Trophoblast cell (in vitro differentiated cells and primary cell): ENCODE results near the gene PPDPF.

Experiments
- DNase-seq, 2 donors: peaks; one replicate each; pipeline ENCODE4 v3.0.0-alpha.2; 2016
- H2AFZ ChIP-seq: 2 replicates; pipeline ENCODE4 v1.6.1; 2013; ENCODE audit warnings: low read length, moderate library complexity, mild to moderate bottlenecking; ENCODE audit not compliant: insufficient read depth, poor library complexity
- H2AK5ac ChIP-seq: 2 replicates; pipeline ENCODE4 v1.6.1; 2013; ENCODE audit warnings: mild to moderate bottlenecking, low read length
- H2BK120ac ChIP-seq: 2 replicates; pipeline ENCODE4 v1.6.1; 2013; ENCODE audit warnings: low read length, mild to moderate bottlenecking, moderate library complexity; ENCODE audit not compliant: insufficient read depth, poor library complexity
- H2BK12ac ChIP-seq: 2 replicates; pipeline ENCODE4 v1.6.1; 2013; ENCODE audit warnings: mild to moderate bottlenecking, low read length, moderate library complexity
- H2BK5ac ChIP-seq: 2 replicates; pipeline ENCODE4 v1.6.1; 2013; ENCODE audit warnings: low read length, low read depth, moderate library complexity, mild to moderate bottlenecking; ENCODE audit not compliant: poor library complexity
- H3K14ac ChIP-seq: 2 replicates; pipeline ENCODE4 v1.6.1; 2013; ENCODE audit warnings: mild to moderate bottlenecking, low read length
- H3K18ac ChIP-seq: 2 replicates; pipeline ENCODE4 v1.6.1; 2013; ENCODE audit warnings: mild to moderate bottlenecking, low read length
- H3K23ac ChIP-seq: 2 replicates; pipeline ENCODE4 v1.6.1; 2013; ENCODE audit warnings: low read length
- H3K27ac ChIP-seq: 2 replicates; pipeline ENCODE4 v1.5.1; 2013; ENCODE audit warnings: low read depth, mild to moderate bottlenecking, inconsistent platforms, low read length, moderate library complexity
- H3K27me3 ChIP-seq: 2 replicates; pipeline ENCODE4 v1.6.1; 2013; ENCODE audit warnings: inconsistent platforms, mild to moderate bottlenecking, low read length, moderate library complexity; ENCODE audit not compliant: insufficient read depth
- H3K36me3 ChIP-seq, 2 experiments: 1 replicate in 1 of 2; 2 replicates in 1 of 2; pipeline ENCODE4 v1.6.1; 2013; ENCODE audit warnings: low read length in 2 of 2, mild to moderate bottlenecking in 2 of 2, moderate library complexity in 1 of 2; ENCODE audit not compliant: insufficient read depth in 2 of 2, control insufficient read depth in 1 of 2
- H3K4ac ChIP-seq: 2 replicates; pipeline ENCODE4 v1.6.1; 2013; ENCODE audit warnings: low read depth, mild to moderate bottlenecking, low read length, moderate library complexity
- H3K4me1 ChIP-seq, 2 experiments: 1 replicate in 1 of 2; 2 replicates in 1 of 2; pipeline ENCODE4 v1.6.1; 2013; ENCODE audit warnings: low read length in 2 of 2, mild to moderate bottlenecking in 2 of 2, moderate library complexity in 1 of 2; ENCODE audit not compliant: insufficient read depth in 2 of 2, control insufficient read depth in 1 of 2
- H3K4me2 ChIP-seq: 2 replicates; pipeline ENCODE4 v1.6.1; 2013; ENCODE audit warnings: inconsistent platforms, mild to moderate bottlenecking, low read length, moderate library complexity
- H3K4me3 ChIP-seq: 2 replicates; pipeline ENCODE4 v1.5.1; 2013; ENCODE audit warnings: mild to moderate bottlenecking, low read depth, low read length, inconsistent platforms
- H3K79me1 ChIP-seq: one replicate; pipeline ENCODE4 v1.6.1; 2013; ENCODE audit warnings: low read length
- H3K79me2 ChIP-seq: 2 replicates; pipeline ENCODE4 v1.6.1; 2013; ENCODE audit warnings: low read length, mild to moderate bottlenecking; ENCODE audit not compliant: control insufficient read depth, insufficient read depth, poor library complexity
- H3K9ac ChIP-seq: 2 replicates; pipeline ENCODE4 v1.6.1; 2013; ENCODE audit warnings: mild to moderate bottlenecking, low read length
- H3K9me3 ChIP-seq: 2 replicates; pipeline ENCODE4 v1.6.1; 2013; ENCODE audit warnings: low read depth, mild to moderate bottlenecking, control low read depth, inconsistent platforms, low read length; ENCODE audit not compliant: insufficient read depth
- H4K12ac ChIP-seq: 2 replicates; pipeline ENCODE4 v1.6.1; 2013; ENCODE audit warnings: low read depth, mild to moderate bottlenecking, low read length, moderate library complexity
- H4K8ac ChIP-seq: 2 replicates; pipeline ENCODE4 v1.6.1; 2013; ENCODE audit warnings: low read depth, mild to moderate bottlenecking, low read length, moderate library complexity
- H4K91ac ChIP-seq: one replicate; pipeline ENCODE4 v1.6.1; 2013; ENCODE audit warnings: low read depth, mild to moderate bottlenecking, low read length, moderate library complexity
- whole genome bisulfite sequencing: extraction: QIAGEN DNeasy Blood & Tissue Kit; methylation state at CpG from one replicate; pipeline ENCODE4 v1.1.7; 2013; ENCODE audit warnings: missing lambda C conversion rate; ENCODE audit not compliant: insufficient read length, insufficient coverage; ENCODE audit errors: extremely low coverage; 5-methylcytosine and 5-hydroxymethylcytosine counted together

The PPDPF gene

GRCh38 chr20:63533388-63533787 lies 12.8 kb downstream of the PPDPF start:
- no peak overlapping the region for H2BK120ac ChIP-seq
- no peak overlapping the region for H2AK5ac ChIP-seq
- H3K18ac ChIP-seq: no peak overlapping the region
- no peak for DNase-seq
- no peak overlapping the region for H4K8ac ChIP-seq
- H3K9ac ChIP-seq: no peak overlapping the region
- no peak overlapping the region for H3K14ac ChIP-seq
- WGBS: no CpG with 5 or more reads among the region's 14 CpGs
- no peak overlapping the region for H4K91ac ChIP-seq
- H3K9me3 ChIP-seq: peaks cover 2% of the 10 kb centered on the region
- no peak overlapping the region for H3K4me2 ChIP-seq
- no peaks in the 10 kb centered on the region for H3K79me1 ChIP-seq
- H2BK12ac ChIP-seq: no peak overlapping the region
- H3K4ac ChIP-seq: no peak overlapping the region
- H3K4me1 ChIP-seq: peaks cover 0 to 2% of the 10 kb centered on the region in 2 experiments
- no peaks in the 10 kb centered on the region for H3K27me3 ChIP-seq
- no peak overlapping the region for H3K27ac ChIP-seq
- no peak overlapping the region for H4K12ac ChIP-seq
- H3K79me2 ChIP-seq: no peaks in the 10 kb centered on the region
- H3K4me3 ChIP-seq: no peak overlapping the region
- no peak overlapping the region for H2AFZ ChIP-seq
- H2BK5ac ChIP-seq: no peak overlapping the region
- no peaks in the 10 kb centered on the region for H3K36me3 ChIP-seq
- H3K23ac ChIP-seq: no peak overlapping the region

- Histone ChIP-seq H2BK120ac (no peak overlapping the region), H3K79me2 (no peaks in the 10 kb centered on the region), H3K9ac (no peak overlapping the region), H3K36me3 (no peaks in the 10 kb centered on the region), H4K91ac (no peak overlapping the region), H3K4me1 (peaks cover 0 to 2% of the 10 kb centered on the region in 2 experiments), H3K4me3 (no peak overlapping the region), H3K27me3 (no peaks in the 10 kb centered on the region), H3K79me1 (no peaks in the 10 kb centered on the region), H2AFZ (no peak overlapping the region), H4K12ac (no peak overlapping the region), H2BK5ac (no peak overlapping the region), H3K14ac (no peak overlapping the region), H3K9me3 (peaks cover 2% of the 10 kb centered on the region), H3K18ac (no peak overlapping the region), H3K4ac (no peak overlapping the region), H3K23ac (no peak overlapping the region), H2BK12ac (no peak overlapping the region), H3K27ac (no peak overlapping the region), H2AK5ac (no peak overlapping the region), H4K8ac (no peak overlapping the region), H3K4me2 (no peak overlapping the region)
- WGBS: no CpG with 5 or more reads among the region's 28 CpGs
- no peak for DNase-seq
These were observed 13.4 kb downstream of the PPDPF start for GRCh38 chr20:63533871-63534393.

- no peak overlapping the region for H2BK5ac ChIP-seq
- no peaks in the 10 kb centered on the region for H3K79me1 ChIP-seq
- no peak overlapping the region for H3K4ac ChIP-seq
- H3K79me2 ChIP-seq: no peaks in the 10 kb centered on the region
- H2BK12ac ChIP-seq: no peak overlapping the region
- H3K27me3 ChIP-seq: no peaks in the 10 kb centered on the region
- H3K18ac ChIP-seq: no peak overlapping the region
- no peak overlapping the region for H3K9ac ChIP-seq
- H2AK5ac ChIP-seq: no peak overlapping the region
- no CpG with 5 or more reads among the region's 12 CpGs for WGBS
- peaks cover 2% of the 10 kb centered on the region for H3K9me3 ChIP-seq
- no peak overlapping the region for H3K14ac ChIP-seq
- no peak overlapping the region for H3K23ac ChIP-seq
- no peak overlapping the region for H4K91ac ChIP-seq
- no peak overlapping the region for H2BK120ac ChIP-seq
- H3K4me2 ChIP-seq: no peak overlapping the region
- no peak overlapping the region for H4K8ac ChIP-seq
- no peak overlapping the region for H3K4me3 ChIP-seq
- DNase-seq: no peak
- peaks cover 0 to 2% of the 10 kb centered on the region in 2 experiments for H3K4me1 ChIP-seq
- no peak overlapping the region for H2AFZ ChIP-seq
- H3K27ac ChIP-seq: no peak overlapping the region
- H4K12ac ChIP-seq: no peak overlapping the region
- no peaks in the 10 kb centered on the region for H3K36me3 ChIP-seq
These were observed 13.9 kb downstream of the PPDPF start for GRCh38 chr20:63534427-63534830.

GRCh38 chr20:63534831-63535651 lies 14.5 kb downstream of the PPDPF start:
- H3K4me3 ChIP-seq: no peak overlapping the region
- H3K27me3 ChIP-seq: no peaks in the 10 kb centered on the region
- no peak overlapping the region for H3K23ac ChIP-seq
- no peak overlapping the region for H3K18ac ChIP-seq
- no peak overlapping the region for H4K8ac ChIP-seq
- no peak overlapping the region for H2BK5ac ChIP-seq
- H3K14ac ChIP-seq: no peak overlapping the region
- H3K79me1 ChIP-seq: no peaks in the 10 kb centered on the region
- WGBS: no CpG with 5 or more reads among the region's 49 CpGs
- H3K27ac ChIP-seq: no peak overlapping the region
- no peak for DNase-seq
- peaks cover 0 to 3% of the 10 kb centered on the region in 2 experiments for H3K4me1 ChIP-seq
- no peak overlapping the region for H3K4me2 ChIP-seq
- H3K9me3 ChIP-seq: peaks cover 2% of the 10 kb centered on the region
- H3K79me2 ChIP-seq: no peaks in the 10 kb centered on the region
- no peak overlapping the region for H4K12ac ChIP-seq
- no peak overlapping the region for H3K4ac ChIP-seq
- H2AFZ ChIP-seq: no peak overlapping the region
- no peak overlapping the region for H2BK120ac ChIP-seq
- no peak overlapping the region for H2AK5ac ChIP-seq
- no peak overlapping the region for H3K9ac ChIP-seq
- no peaks in the 10 kb centered on the region for H3K36me3 ChIP-seq
- no peak overlapping the region for H4K91ac ChIP-seq
- no peak overlapping the region for H2BK12ac ChIP-seq
